HG03432 (cell line): ENCODE results near the gene SUSD3.
"Not testable (repeated sequence)": the region's sequence is repeated elsewhere in the genome, so short reads cannot be mapped to it uniquely, and the experiment has no call there.

Source experiments
- ATAC-seq: cut with Tn5 transposase; IDR thresholded peaks from one replicate; pipeline ENCODE4 v1.9.1; 2021; ENCODE audit warnings: mild to moderate bottlenecking, moderate library complexity; ENCODE audit not compliant: unreplicated experiment

SUSD3 gene

GRCh38 chr9:93108291-93109041 lies 50.0 kb downstream of the SUSD3 start:
- ATAC-seq: no peak

DNA sequence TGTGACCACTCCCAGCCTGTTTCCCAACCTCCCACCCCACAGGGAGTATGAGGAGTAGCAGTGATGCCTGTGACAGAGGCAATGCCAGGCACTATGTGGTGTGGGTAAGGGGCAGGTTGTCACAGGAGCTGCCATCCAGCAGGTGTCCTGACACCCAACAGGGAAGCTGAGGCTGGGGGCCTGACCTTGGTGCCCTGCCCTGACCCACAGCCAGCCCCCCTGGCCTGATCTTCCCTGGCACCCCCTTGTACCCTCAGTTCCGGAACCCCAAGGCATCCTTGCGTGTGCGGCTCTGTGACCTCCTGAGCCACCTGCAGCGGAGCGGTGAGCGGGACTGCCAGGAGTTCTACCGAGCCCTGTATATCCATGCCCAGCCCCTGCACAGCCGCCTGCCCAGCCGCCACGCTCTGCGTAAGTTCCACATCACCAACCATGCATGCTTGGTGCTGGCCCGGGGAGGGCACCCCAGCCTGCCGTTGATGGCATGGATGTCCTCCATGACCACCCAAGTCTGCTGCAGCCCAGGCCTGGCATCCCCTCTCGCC lies 51.9 kb downstream of the SUSD3 start:
- no peak for ATAC-seq

DNA sequence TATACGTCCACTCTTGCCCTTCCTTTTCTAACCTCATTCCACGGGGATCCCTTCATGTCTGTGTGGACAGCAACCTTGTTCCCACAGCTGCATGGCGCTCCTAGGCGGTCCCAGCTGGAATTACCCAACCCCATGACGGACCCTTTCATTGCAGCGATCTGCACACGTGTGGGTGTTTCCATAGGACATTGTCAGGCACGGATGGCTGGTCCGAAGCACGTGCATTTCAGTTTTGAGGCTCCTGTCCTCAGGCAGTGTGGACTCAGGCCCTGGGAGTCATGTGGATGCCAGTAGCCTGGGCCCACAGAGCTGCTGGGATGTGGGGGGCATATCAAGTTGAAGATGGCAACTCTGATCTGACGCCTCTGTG lies 52.5 kb downstream of the SUSD3 start:
- no peak for ATAC-seq

GRCh38 chr9:93111371-93112115 lies 53.0 kb downstream of the SUSD3 start:
- ATAC-seq: no peak

GRCh38 chr9:93112116-93112863 lies 53.8 kb downstream of the SUSD3 start:
- no peak for ATAC-seq

DNA sequence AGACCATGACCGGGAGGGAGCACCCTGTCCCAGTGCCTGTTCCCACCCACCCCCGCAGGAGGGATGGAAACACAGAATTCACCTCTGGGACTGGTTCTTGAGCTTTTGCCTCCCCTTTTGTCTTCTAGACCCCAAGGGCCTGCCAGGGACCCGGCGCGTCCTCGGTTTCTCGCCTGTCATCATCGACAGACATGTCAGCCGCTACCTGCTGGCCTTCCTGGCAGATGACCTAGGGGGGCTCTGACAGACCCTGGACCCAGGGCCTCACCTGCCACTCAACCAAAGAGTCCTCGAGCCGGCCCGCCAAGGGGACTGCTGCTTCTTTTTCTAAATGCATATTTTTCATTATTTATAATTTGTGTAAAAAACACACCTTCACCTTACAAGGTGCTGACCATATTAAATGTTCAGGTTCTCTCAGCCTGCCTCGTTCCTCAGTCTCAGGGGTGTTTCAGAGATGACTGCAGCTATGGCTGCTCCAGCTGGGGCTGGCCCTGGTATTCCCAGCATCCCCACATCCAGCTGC lies 54.4 kb downstream of the SUSD3 start:
- ATAC-seq: no peak

- no peak for ATAC-seq
Measured at GRCh38 chr9:93114169-93114983, 55.9 kb downstream of the SUSD3 start.

GRCh38 chr9:93114984-93115335 lies 56.5 kb downstream of the SUSD3 start:
- no peak for ATAC-seq

DNA sequence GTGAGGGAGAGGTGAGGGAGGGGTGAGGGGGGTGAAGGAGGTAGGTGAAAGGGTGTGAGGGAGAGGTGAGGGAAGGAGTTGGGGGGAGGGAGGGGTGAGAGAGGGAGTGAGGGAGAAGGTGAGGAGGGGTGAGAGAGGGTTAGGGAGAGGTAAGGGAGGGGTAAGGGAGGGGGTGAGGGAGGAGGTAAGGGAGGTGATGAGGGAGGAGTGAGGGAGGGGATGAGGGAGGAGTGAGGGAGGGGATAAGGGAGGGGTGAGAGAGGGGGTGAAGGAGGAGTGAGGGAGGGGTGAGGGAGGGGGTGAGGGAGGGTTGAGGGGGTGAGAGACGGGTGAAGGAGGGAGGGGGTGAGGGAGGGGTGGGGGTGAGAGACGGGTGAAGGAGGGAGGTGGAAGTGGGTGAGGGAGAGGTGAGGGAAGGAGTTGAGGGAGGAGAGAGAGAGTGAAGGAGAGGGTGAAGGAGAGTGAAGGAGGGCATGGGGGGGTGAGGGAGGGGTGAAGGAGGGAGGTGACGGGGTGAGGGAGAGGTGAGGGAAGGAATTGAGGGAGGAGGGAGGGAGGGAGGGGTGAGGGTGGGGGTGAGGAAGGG lies 57.1 kb downstream of the SUSD3 start:
- ATAC-seq: no peak

DNA sequence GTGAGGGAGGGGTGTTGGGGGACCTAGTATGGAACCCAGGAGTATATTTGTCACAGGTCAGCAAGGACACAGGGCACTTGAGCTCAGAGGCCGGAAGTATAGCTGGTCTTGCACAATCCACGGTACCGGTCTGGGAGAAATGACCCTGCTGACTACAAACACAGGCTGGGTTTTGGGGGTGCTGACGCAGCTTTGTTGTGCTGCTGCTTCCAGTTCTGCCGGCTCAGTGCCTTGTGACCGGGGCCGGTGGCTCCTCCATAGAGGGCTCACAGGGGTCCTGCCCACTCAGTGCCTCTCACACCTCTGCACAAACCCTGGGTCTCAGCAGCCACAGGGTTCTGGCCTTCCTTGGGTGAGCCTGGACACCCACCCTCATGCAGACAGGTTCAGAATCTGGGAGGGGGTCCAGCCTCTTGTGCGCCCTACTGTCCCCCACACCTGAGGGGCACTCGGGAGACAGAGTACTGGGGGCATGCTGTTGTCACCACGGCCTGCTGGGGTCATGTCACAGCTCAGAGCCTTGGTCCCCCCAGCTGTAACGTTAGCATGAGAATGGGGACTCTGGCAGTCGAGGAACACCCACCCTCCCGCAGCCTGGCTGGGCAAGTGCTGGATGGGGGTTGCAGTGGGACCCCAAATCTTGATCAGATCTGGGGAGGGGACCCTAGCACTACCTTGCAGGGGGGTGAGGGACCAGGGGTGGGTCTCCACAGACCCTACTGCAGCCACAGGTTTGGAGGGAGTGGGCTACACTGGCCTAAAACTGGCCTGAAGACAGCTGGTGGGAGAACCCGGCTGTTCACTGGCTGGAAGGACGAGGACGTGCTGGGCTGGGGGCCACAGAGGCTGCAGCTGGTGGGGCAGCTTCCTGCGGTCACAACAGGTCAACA lies 57.8 kb downstream of the SUSD3 start:
- no peak for ATAC-seq

- ATAC-seq: not testable (repeated sequence)
Measured at GRCh38 chr9:93117521-93117920, 59.0 kb downstream of the SUSD3 start.

DNA sequence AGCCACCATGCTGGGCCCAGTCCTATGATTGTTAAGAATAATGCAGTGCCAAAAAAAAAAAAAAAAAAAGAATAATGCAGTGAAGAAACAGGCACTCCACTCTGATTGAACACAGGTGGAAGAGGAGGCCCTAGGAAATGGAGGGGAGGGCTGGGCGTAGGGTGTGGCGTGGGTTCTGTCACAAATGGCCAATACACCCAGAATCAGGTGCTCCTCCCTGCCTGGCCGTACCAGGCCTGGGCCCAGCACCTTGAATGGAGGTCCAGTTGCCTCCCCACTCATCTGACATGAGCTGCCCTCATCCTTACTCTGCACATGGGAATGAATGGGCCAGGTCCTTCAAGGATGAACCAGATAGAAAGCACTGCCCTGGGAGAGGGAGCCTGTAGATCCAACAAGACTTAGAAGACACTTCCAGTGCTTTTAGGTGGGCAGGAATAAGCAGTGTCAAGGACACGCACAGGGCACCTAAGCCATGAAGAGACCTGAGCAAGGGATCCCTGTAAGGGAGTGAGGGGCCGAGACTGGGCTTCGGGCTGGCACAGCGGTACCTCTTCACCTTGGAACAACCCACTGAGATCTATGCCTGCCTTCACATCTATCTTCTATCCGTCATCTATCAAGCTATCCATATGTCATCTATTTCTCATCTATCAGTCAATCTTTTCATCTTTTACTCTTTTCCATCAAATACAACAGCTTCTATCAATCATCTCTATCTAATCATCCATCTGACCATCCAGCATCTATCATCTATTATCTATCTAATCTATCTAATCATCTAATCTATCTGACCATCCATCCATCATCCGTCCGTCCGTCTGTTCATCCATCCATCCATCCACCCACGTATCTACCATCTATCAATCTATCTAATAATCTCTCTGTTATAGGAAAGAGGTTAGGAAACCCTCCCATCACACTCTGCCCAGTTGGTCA lies 59.7 kb downstream of the SUSD3 start:
- ATAC-seq: no peak

DNA sequence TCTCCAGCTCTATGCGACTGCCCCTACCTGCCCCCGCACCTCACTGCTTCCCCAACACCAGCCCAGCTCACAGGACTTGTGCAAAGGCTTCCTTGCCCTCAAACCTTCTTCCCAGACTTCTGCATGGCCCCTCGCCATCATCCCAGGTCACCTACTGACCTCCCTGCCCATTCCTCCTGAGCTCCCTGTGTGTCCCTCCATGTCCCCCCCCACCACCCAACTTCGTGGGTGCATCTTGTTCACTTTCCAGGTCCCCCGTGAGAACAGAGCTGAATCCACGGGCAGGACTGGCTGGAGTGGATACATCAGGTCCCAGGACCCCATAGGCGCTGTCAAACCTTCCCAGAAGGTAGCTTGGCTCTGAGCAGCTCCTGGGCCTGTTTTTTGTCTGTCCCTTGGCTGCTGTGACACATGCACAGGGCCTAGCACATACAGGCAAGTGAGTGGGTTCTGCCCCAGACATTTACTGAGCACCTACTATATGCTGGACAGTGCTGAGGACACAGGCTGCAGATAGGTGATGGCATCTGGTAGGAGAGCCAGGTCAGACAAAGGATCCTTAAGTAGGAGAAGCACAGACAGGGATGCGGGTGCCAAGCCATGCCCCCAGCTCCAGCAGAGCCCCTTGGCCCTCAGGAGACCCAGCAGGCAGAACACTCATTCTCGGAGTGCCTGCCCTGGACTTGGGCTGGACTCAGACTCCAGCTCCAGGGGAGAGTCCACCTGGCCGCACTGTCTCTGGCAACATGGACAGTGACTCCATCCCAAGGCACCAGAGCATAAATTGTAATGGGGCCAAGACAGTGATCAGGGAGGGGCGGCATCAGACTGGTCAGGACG lies 60.6 kb downstream of the SUSD3 start:
- ATAC-seq: no peak

DNA sequence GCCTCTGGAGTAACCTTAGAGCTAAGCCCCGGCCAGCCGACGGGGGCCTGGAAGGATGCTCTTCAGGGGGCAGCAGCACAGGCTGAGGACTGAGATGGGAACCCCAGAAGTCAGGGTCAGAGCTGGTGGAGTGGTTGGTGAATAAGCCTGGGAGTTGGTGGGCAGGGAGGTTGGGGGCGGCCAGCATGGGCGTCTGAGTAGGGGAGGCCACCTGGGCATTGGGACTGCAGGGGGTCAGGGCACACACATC lies 61.1 kb downstream of the SUSD3 start:
- no peak for ATAC-seq

GRCh38 chr9:93119953-93120845 lies 61.7 kb downstream of the SUSD3 start:
- peak; percentile 92 for ATAC-seq

GRCh38 chr9:93120846-93121315 lies 62.4 kb downstream of the SUSD3 start:
- ATAC-seq: no peak
